Glutamatergic neuron (in vitro differentiated cells): ENCODE data around the gene TMEM40. TPM values are rescaled to one million over a fixed set of nuclear protein-coding genes. Genes with fewer than 3 reads are reported as not detected.

ENCODE experiments used
- DNase-seq: peaks from one replicate; pipeline ENCODE4 v3.0.0; 2022
- H3K27ac Mint-ChIP-seq: one replicate; pipeline ENCODE4 v1.8.0; 2020; ENCODE audit warnings: mild to moderate bottlenecking, mixed read lengths, inconsistent platforms; ENCODE audit not compliant: unreplicated experiment
- H3K27me3 Mint-ChIP-seq: one replicate; pipeline ENCODE4 v1.8.0; 2020; ENCODE audit warnings: mild to moderate bottlenecking, moderate library complexity, mixed read lengths, inconsistent platforms; ENCODE audit not compliant: unreplicated experiment
- H3K36me3 Mint-ChIP-seq: one replicate; pipeline ENCODE4 v1.8.0; 2020; ENCODE audit warnings: mild to moderate bottlenecking, mixed read lengths, inconsistent platforms; ENCODE audit not compliant: unreplicated experiment
- H3K4me1 Mint-ChIP-seq: one replicate; pipeline ENCODE4 v1.8.0; 2020; ENCODE audit warnings: mild to moderate bottlenecking, low read depth, mixed read lengths, inconsistent platforms; ENCODE audit not compliant: unreplicated experiment
- H3K4me3 Mint-ChIP-seq: one replicate; pipeline ENCODE4 v1.8.0; 2020; ENCODE audit warnings: mild to moderate bottlenecking, mixed read lengths, inconsistent platforms; ENCODE audit not compliant: unreplicated experiment
- H3K9me3 Mint-ChIP-seq: one replicate; pipeline ENCODE4 v1.8.0; 2020; ENCODE audit warnings: mild to moderate bottlenecking, moderate library complexity, mixed read lengths, inconsistent platforms; ENCODE audit not compliant: unreplicated experiment
- total RNA-seq: library from RNA; stranded (reverse); fragmentation: NEBNext Ultra II Directional; extraction: Animal tissue kit (Norgen Biotek cat#: 25700); gene quantifications from one replicate; pipeline ENCODE4 v1.2.1, GENCODE V29; 2021; ENCODE audit not compliant: unreplicated experiment
- TF ChIP-seq, protein P1 (sequence below): fragments of 200-600 bp; sonication (generic); IDR thresholded peaks from one replicate; pipeline ENCODE4 v1.5.0; 2021; ENCODE audit not compliant: partially characterized antibody, unreplicated experiment

Gene TMEM40
- total RNA-seq, 1 donor from 2014 or later, result not detected

DNA sequence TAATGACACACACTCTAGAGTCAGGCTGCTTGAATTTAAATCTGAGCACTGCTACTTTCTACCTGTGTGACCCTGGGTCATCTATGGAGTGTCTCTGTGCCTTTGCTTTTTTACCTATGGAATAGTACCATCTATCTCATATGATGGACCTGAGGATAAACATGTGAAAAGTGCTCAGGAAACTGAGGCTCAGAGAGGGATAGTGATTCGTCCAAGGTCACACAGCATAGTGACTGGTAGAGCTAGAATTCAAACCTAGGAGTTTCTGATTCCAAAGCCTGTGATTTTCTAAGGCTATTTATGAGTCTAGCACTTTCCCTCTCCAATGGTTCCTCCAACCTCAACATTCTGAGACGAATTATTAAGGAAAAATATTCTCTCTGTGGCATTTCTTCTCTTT lies 63.1 kb downstream of the TMEM40 start:
- no peak overlapping the region for H3K4me3 Mint-ChIP-seq
- H3K36me3 Mint-ChIP-seq, result no peaks in the 10 kb centered on the region
- H3K4me1 Mint-ChIP-seq, result peaks cover 15% of the 10 kb centered on the region
- peaks cover 3% of the 10 kb centered on the region for H3K27me3 Mint-ChIP-seq
- no peak for DNase-seq
- peaks cover 7% of the 10 kb centered on the region for H3K9me3 Mint-ChIP-seq
- TF ChIP-seq, protein P1, sequence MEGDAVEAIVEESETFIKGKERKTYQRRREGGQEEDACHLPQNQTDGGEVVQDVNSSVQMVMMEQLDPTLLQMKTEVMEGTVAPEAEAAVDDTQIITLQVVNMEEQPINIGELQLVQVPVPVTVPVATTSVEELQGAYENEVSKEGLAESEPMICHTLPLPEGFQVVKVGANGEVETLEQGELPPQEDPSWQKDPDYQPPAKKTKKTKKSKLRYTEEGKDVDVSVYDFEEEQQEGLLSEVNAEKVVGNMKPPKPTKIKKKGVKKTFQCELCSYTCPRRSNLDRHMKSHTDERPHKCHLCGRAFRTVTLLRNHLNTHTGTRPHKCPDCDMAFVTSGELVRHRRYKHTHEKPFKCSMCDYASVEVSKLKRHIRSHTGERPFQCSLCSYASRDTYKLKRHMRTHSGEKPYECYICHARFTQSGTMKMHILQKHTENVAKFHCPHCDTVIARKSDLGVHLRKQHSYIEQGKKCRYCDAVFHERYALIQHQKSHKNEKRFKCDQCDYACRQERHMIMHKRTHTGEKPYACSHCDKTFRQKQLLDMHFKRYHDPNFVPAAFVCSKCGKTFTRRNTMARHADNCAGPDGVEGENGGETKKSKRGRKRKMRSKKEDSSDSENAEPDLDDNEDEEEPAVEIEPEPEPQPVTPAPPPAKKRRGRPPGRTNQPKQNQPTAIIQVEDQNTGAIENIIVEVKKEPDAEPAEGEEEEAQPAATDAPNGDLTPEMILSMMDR, result no peak
- H3K27ac Mint-ChIP-seq, result no peak overlapping the region

DNA sequence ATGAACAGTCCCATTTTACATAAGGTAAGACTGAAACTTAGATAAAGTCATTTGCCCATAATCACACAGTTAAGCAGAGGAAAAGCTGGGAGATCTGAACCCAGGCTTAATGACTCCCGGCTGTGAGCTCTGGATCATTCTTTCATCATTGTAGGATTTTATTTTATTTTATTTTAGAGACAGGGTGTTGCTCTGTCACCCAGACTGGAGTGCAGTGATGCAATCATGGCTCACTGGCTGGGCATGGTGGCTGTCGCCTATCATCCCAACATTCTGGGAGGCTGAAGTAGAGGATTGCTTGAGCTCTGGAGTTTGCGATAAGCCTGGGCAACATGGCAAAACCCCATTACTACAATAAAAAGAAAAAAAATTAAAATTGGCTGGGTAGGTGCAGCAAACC lies 63.9 kb downstream of the TMEM40 start:
- DNase-seq, result no peak
- peaks cover 6% of the 10 kb centered on the region for H3K9me3 Mint-ChIP-seq
- H3K36me3 Mint-ChIP-seq, result no peaks in the 10 kb centered on the region
- peaks cover 2% of the 10 kb centered on the region for H3K27me3 Mint-ChIP-seq
- no peak overlapping the region for H3K27ac Mint-ChIP-seq
- TF ChIP-seq, protein P1, result no peak
- H3K4me3 Mint-ChIP-seq, result no peak overlapping the region
- H3K4me1 Mint-ChIP-seq, result peaks cover 8% of the 10 kb centered on the region

DNA sequence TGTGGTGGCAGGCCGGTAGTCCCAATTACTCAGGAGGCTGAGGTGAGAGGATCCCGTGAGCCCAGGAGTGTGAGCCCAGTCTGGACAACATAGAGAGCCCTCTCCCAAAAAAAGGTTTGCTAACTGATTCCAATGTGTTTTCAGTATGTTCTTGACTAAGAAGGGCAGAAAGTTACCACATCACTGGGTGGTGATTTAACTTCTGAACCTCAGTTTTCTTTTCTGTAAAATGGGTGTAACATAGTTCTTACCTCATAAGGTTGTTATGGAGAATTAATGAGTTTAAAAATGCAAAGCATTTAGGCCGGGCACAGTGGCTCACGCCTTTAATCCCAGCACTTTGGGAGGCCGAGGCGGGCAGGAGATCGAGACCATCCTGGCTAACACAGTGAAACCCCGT lies 66.6 kb downstream of the TMEM40 start:
- no peak for DNase-seq
- Mint-ChIP-seq H3K36me3 (no peaks in the 10 kb centered on the region), H3K27ac (no peak overlapping the region), H3K4me3 (no peak overlapping the region), H3K9me3 (peaks cover 6% of the 10 kb centered on the region), H3K27me3 (peaks cover 3% of the 10 kb centered on the region), H3K4me1 (peaks cover 13% of the 10 kb centered on the region)
- TF ChIP-seq, protein P1, result no peak

DNA sequence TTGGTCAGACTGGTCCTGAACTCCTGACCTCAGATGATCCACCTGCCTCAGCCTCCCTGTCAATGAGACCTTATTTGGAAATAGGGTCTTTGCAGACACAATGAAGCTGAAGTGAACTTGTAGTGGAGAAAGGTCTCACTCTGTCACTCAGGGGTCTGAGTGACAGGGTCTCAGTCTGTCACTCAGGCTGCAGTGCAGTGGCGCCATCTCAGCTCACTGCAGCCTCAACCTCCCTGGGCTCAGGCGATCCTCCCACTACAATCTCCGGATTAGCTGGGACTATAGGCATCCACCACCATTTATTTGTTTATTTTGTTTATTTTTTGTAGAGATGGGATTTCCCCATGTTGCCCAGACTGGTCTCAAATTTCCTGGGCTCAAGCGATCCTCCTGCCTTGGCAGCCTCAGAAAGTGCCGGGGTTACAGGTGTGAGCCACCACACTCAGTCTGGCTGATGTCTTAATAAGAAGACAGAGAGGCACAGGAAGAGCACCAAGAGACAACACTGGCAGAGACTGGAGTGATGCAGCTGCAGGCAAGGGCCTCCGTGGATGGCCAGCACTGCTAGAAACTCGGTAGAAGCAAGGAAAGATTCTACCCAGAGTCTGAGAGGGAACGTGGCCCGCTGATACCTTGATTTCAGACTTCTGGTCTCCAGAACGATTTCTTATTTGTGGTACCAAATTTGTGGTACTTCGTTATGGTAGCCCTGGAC lies 68.9 kb downstream of the TMEM40 start:
- Mint-ChIP-seq H3K9me3 (peaks cover 6% of the 10 kb centered on the region), H3K27ac (no peak overlapping the region), H3K4me3 (no peak overlapping the region), H3K4me1 (peaks cover 15% of the 10 kb centered on the region), H3K27me3 (peaks cover 3% of the 10 kb centered on the region), H3K36me3 (no peaks in the 10 kb centered on the region)
- no peak for DNase-seq
- TF ChIP-seq, protein P1, result no peak

DNA sequence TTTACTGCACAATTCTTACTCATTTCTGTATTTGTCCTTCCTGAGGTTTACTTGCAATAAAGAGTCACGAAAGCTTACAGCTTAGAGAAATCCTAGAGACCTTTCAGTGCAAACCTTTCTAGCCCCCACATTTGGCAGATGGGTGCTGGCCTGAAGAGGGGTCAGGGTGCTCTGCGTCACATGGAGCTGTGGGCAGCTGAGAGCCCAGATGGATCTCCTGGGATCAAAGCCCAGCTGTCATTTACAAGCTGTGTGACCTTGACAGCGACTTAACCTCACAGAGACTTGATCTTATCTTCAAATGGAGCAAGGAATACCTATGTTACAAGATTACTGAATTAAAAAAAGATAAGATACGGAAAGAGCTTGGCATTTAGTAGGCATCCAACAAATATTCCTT lies 71.1 kb downstream of the TMEM40 start:
- H3K4me3 Mint-ChIP-seq, result peak overlapping the region; percentile 43
- peak overlapping the region; percentile 92 for H3K27ac Mint-ChIP-seq
- TF ChIP-seq, protein P1, result no peak
- peaks cover 10% of the 10 kb centered on the region for H3K4me1 Mint-ChIP-seq
- H3K27me3 Mint-ChIP-seq, result peaks cover 3% of the 10 kb centered on the region
- peaks cover 3% of the 10 kb centered on the region for H3K9me3 Mint-ChIP-seq
- peak; percentile 23 for DNase-seq
- no peaks in the 10 kb centered on the region for H3K36me3 Mint-ChIP-seq
